ENCODE data around the gene EPM2A. TPM values are rescaled to one million over a fixed set of nuclear protein-coding genes. Genes with fewer than 3 reads are reported as not detected.

Gene EPM2A
- polyA plus RNA-seq, 1 donor (not counting 4 experiments of a cell fraction or from before 2014, with no cell fraction given), result 2.4 TPM

DNA sequence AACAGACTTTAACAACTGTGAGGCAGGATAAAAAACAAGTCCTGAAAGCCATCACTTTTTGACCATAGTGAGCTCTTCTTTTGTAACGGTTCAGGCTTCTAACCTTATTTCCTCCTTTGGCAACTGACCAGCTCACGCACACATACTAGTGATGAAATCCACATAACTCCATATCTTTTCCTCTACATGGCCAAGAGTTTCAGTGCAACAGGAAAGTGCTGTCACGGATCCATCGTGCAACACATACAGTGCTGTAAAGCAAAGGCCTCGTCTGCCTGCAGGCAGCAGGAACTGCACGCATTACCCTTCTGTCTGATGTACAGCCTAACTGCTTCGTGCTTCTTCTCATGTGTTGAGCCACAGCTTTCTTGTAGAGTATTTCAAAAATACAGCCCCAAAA is 108.5 kb downstream of the EPM2A start:
- Histone ChIP-seq H3K9me1 (ENCODE audit: control insufficient read depth, extremely low read depth, insufficient read depth, low read length) (no peaks in the 10 kb centered on the region), H4K20me1 (ENCODE audit: control insufficient read depth, extremely low read depth, insufficient read depth, low read length) (no peaks in the 10 kb centered on the region), H3K36me3 (ENCODE audit: control insufficient read depth in 2 of 2, extremely low read depth in 1 of 2, insufficient read depth in 2 of 2, low read length in 2 of 2) (no peaks in the 10 kb centered on the region), H3K9ac (ENCODE audit: control insufficient read depth, extremely low read depth, insufficient read depth, low read length) (no peak overlapping the region), H3K9me3 (ENCODE audit: control insufficient read depth, low read depth, low read length) (no peaks in the 10 kb centered on the region), H2AFZ (ENCODE audit: control insufficient read depth, low read length) (no peak overlapping the region), H3K4me1 (ENCODE audit: control insufficient read depth, extremely low read depth, insufficient read depth, low read length) (no peaks in the 10 kb centered on the region), H3K4me3 (ENCODE audit: control insufficient read depth in 2 of 3, extremely low read depth in 1 of 3, insufficient read depth in 2 of 3, low read depth in 1 of 3, low read length in 3 of 3) (no peak overlapping the region), H3K27me3 (ENCODE audit: control insufficient read depth, extremely low read depth, insufficient read depth, low read length) (no peaks in the 10 kb centered on the region), H3K79me2 (ENCODE audit: control insufficient read depth, insufficient read depth, low read length) (no peaks in the 10 kb centered on the region), H3K4me2 (ENCODE audit: control insufficient read depth, extremely low read depth, insufficient read depth, low read depth, low read length) (no peak overlapping the region), H3K27ac (ENCODE audit: control insufficient read depth, insufficient read depth, low read length) (no peak overlapping the region)
- DNase-seq (ENCODE audit: low read depth, low spot score) (no peak), FAIRE-seq (no peak)
- dilution Hi-C loops (cut with MboI; ENCODE audit: extremely low pct_ligation_motif_present, low sequenced_read_pairs), result no loop called here
- TF ChIP-seq, protein P1, sequence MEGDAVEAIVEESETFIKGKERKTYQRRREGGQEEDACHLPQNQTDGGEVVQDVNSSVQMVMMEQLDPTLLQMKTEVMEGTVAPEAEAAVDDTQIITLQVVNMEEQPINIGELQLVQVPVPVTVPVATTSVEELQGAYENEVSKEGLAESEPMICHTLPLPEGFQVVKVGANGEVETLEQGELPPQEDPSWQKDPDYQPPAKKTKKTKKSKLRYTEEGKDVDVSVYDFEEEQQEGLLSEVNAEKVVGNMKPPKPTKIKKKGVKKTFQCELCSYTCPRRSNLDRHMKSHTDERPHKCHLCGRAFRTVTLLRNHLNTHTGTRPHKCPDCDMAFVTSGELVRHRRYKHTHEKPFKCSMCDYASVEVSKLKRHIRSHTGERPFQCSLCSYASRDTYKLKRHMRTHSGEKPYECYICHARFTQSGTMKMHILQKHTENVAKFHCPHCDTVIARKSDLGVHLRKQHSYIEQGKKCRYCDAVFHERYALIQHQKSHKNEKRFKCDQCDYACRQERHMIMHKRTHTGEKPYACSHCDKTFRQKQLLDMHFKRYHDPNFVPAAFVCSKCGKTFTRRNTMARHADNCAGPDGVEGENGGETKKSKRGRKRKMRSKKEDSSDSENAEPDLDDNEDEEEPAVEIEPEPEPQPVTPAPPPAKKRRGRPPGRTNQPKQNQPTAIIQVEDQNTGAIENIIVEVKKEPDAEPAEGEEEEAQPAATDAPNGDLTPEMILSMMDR (optimal IDR thresholded peaks at IDR 0.05 in 1 of 3, IDR thresholded peaks at IDR 0.05 in 1 of 3, conservative IDR thresholded peaks at IDR 0.05 in 1 of 3; ENCODE audit: extremely low read depth in 1 of 3, insufficient read depth in 2 of 3, low read length in 3 of 3), result no peak
- TF ChIP-seq EZH2 (IDR thresholded peaks at IDR 0.05; ENCODE audit: low read length), result no peak

DNA sequence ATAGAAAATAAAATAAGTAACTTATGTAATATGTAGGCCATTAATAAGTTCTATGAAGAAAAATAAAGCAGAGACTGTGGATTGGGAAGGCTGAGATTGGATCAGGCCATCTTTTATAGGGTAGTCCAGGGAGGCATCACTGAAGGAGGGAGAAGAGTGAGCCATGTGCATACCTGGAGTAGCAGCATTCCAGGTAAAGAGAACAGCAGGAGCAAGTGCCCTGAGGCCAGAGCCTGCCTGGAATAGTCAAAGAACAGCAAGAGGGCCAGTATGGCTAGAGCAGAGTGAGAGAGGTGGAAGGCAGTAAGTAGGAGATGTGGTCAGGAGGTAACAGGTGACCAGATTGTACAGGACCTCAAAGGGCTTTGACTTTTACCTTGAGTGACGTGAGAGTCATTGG is 112.1 kb downstream of the EPM2A start:
- Histone ChIP-seq H3K36me3 (ENCODE audit: control insufficient read depth in 2 of 2, extremely low read depth in 1 of 2, insufficient read depth in 2 of 2, low read length in 2 of 2) (no peaks in the 10 kb centered on the region), H4K20me1 (ENCODE audit: control insufficient read depth, extremely low read depth, insufficient read depth, low read length) (no peaks in the 10 kb centered on the region), H3K4me3 (ENCODE audit: control insufficient read depth in 2 of 3, extremely low read depth in 1 of 3, insufficient read depth in 2 of 3, low read depth in 1 of 3, low read length in 3 of 3) (no peak overlapping the region), H3K9me1 (ENCODE audit: control insufficient read depth, extremely low read depth, insufficient read depth, low read length) (no peaks in the 10 kb centered on the region), H3K27me3 (ENCODE audit: control insufficient read depth, extremely low read depth, insufficient read depth, low read length) (no peaks in the 10 kb centered on the region), H2AFZ (ENCODE audit: control insufficient read depth, low read length) (no peak overlapping the region), H3K9ac (ENCODE audit: control insufficient read depth, extremely low read depth, insufficient read depth, low read length) (no peak overlapping the region), H3K9me3 (ENCODE audit: control insufficient read depth, low read depth, low read length) (no peaks in the 10 kb centered on the region), H3K4me2 (ENCODE audit: control insufficient read depth, extremely low read depth, insufficient read depth, low read depth, low read length) (no peak overlapping the region), H3K4me1 (ENCODE audit: control insufficient read depth, extremely low read depth, insufficient read depth, low read length) (no peaks in the 10 kb centered on the region), H3K79me2 (ENCODE audit: control insufficient read depth, insufficient read depth, low read length) (no peaks in the 10 kb centered on the region), H3K27ac (ENCODE audit: control insufficient read depth, insufficient read depth, low read length) (no peak overlapping the region)
- TF ChIP-seq, protein P1 (optimal IDR thresholded peaks at IDR 0.05 in 1 of 3, IDR thresholded peaks at IDR 0.05 in 1 of 3, conservative IDR thresholded peaks at IDR 0.05 in 1 of 3; ENCODE audit: extremely low read depth in 1 of 3, insufficient read depth in 2 of 3, low read length in 3 of 3), result no peak
- no peak for DNase-seq (ENCODE audit: low read depth, low spot score)
- FAIRE-seq, result no peak
- dilution Hi-C loops (cut with MboI; ENCODE audit: extremely low pct_ligation_motif_present, low sequenced_read_pairs), result no loop called here

Measured in keratinocyte (primary cell).